ENCODE results near the gene PTPRN2.

The PTPRN2 gene

GRCh38 chr7:158016180-158017097 is 571.2 kb downstream of the PTPRN2 start:
- in situ Hi-C loops (cut with MboI; ENCODE audit: low sequenced_read_pairs): no loop called here

- in situ Hi-C loops (cut with MboI; ENCODE audit: low sequenced_read_pairs): no loop called here
These were observed 572.0 kb downstream of the PTPRN2 start for GRCh38 chr7:158015403-158016179.

- in situ Hi-C loops (cut with MboI; ENCODE audit: low sequenced_read_pairs): no loop called here
These were observed 572.6 kb downstream of the PTPRN2 start for GRCh38 chr7:158014976-158015375.

- in situ Hi-C loops (cut with MboI; ENCODE audit: low sequenced_read_pairs): no loop called here
These were observed 574.4 kb downstream of the PTPRN2 start for GRCh38 chr7:158013085-158013668.

GRCh38 chr7:158011941-158012340 is 575.7 kb downstream of the PTPRN2 start:
- in situ Hi-C loops (cut with MboI; ENCODE audit: low sequenced_read_pairs): no loop called here

- in situ Hi-C loops (cut with MboI; ENCODE audit: low sequenced_read_pairs): no loop called here
These were observed 576.5 kb downstream of the PTPRN2 start for GRCh38 chr7:158010961-158011693.

- in situ Hi-C loops (cut with MboI; ENCODE audit: low sequenced_read_pairs): no loop called here
These were observed 577.7 kb downstream of the PTPRN2 start for GRCh38 chr7:158009886-158010285.

GRCh38 chr7:158008267-158008666 is 579.4 kb downstream of the PTPRN2 start:
- in situ Hi-C loops (cut with MboI; ENCODE audit: low sequenced_read_pairs): no loop called here

- in situ Hi-C loops (cut with MboI; ENCODE audit: low sequenced_read_pairs): no loop called here
These were observed 579.8 kb downstream of the PTPRN2 start for GRCh38 chr7:158007697-158008257.

- in situ Hi-C loops (cut with MboI; ENCODE audit: low sequenced_read_pairs): no loop called here
These were observed 580.6 kb downstream of the PTPRN2 start for GRCh38 chr7:158006841-158007696.

- in situ Hi-C loops (cut with MboI; ENCODE audit: low sequenced_read_pairs): no loop called here
These were observed 582.1 kb downstream of the PTPRN2 start for GRCh38 chr7:158005531-158005930.

- in situ Hi-C loops (cut with MboI; ENCODE audit: low sequenced_read_pairs): no loop called here
These were observed 583.5 kb downstream of the PTPRN2 start for GRCh38 chr7:158004123-158004490.

- in situ Hi-C loops (cut with MboI; ENCODE audit: low sequenced_read_pairs): no loop called here
These were observed 584.0 kb downstream of the PTPRN2 start for GRCh38 chr7:158003441-158004122.

GRCh38 chr7:158002486-158003080 is 585.0 kb downstream of the PTPRN2 start:
- in situ Hi-C loops (cut with MboI; ENCODE audit: low sequenced_read_pairs): no loop called here

GRCh38 chr7:158001621-158002320 is 585.9 kb downstream of the PTPRN2 start:
- in situ Hi-C loops (cut with MboI; ENCODE audit: low sequenced_read_pairs): no loop called here

GRCh38 chr7:158001003-158001402 is 586.6 kb downstream of the PTPRN2 start:
- in situ Hi-C loops (cut with MboI; ENCODE audit: low sequenced_read_pairs): no loop called here

- in situ Hi-C loops (cut with MboI; ENCODE audit: low sequenced_read_pairs): no loop called here
These were observed 587.5 kb downstream of the PTPRN2 start for GRCh38 chr7:158000160-158000559.

Data from hTERT RPE-1 (cell line).